Vagina (tissue), 2 donors: ENCODE data around the gene C10orf105.

Experiments
- CTCF ChIP-seq, 3 experiments: fragments of 450-650 bp in 2 of 3; fragments of 200-600 bp in 1 of 3; sonication (generic) in 1 of 3; IDR thresholded peaks; one replicate each; pipeline ENCODE4 v1.5.1; 2017 to 2019; ENCODE audit warnings: antibody characterized with exemption in 3 of 3, mild to moderate bottlenecking in 2 of 3, moderate library complexity in 2 of 3
- POLR2A ChIP-seq, 2 donors: fragments of 450-650 bp; IDR thresholded peaks; one replicate each; pipeline ENCODE4 v1.6.1; 2017; ENCODE audit warnings: antibody characterized with exemption in 2 of 2, mild to moderate bottlenecking in 2 of 2, moderate library complexity in 2 of 2
- POLR2AphosphoS5 ChIP-seq, 2 donors: sonication (generic); formaldehyde crosslinking; IDR thresholded peaks; one replicate each; pipeline ENCODE4 v1.9.0; 2017; ENCODE audit warnings: antibody characterized with exemption in 2 of 2, mild to moderate bottlenecking in 2 of 2, low read depth in 1 of 2; ENCODE audit not compliant: insufficient read depth in 1 of 2

DNA sequence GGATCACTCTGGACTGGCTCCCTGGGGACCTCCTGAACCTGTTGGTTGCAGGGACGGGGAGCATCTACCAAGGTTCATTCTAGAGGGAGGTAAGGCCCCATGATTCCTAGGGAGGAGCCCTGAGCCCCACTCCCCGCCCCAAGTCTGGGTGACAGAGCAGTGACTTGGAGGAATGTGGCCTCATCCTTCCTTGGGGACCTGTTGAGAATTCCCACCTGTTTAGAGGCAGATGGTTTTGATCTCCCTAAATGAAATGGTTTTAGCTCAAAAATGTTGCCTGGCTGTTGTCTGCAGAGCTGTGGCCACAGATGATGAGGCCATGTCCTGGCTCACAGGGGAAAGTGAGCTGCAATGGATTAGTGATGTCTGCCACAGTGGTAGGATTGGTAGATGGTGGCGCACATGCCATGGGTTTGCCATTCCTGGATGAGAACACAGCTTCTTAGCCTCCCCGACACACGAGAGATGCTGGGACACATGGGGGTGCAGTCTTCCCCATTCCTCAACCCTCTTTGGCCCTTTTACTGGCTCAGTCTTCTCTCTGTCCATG is 12.3 kb downstream of the C10orf105 start:
- no peak for TF ChIP-seq POLR2A (IDR thresholded peaks at IDR 0.05)
- TF ChIP-seq CTCF (IDR thresholded peaks at IDR 0.05): no peak
- TF ChIP-seq POLR2AphosphoS5 (IDR thresholded peaks at IDR 0.05; ENCODE audit: insufficient read depth in 1 of 2, low read depth in 1 of 2): no peak
